Heart left ventricle (tissue), 16 donors: ENCODE data around the gene NT5DC2. TPM values are rescaled to one million over a fixed set of nuclear protein-coding genes. Genes with fewer than 3 reads are reported as not detected.

Experiments used
- ATAC-seq, 4 donors: fragments of 200-7000 bp; cut with Tn5 transposase; one replicate each; pipeline ENCODE4 v1.9.1; 2020 to 2022; ENCODE audit warnings: moderate library complexity in 4 of 4, mild to moderate bottlenecking in 3 of 4, moderate number of reproducible peaks in 1 of 4
- DNase-seq, 5 donors: peaks; one replicate each; pipeline ENCODE4 v3.0.0-alpha.2; 2020
- H3K27ac ChIP-seq, 12 donors: fragments of 200-600 bp; sonication (generic) in 4 of 12; one replicate each; pipeline versions ENCODE4 v1.5.0 to v1.8.0; 2016 to 2022; ENCODE audit warnings: mild to moderate bottlenecking in 2 of 12
- H3K27me3 ChIP-seq, 9 donors: fragments of 200-600 bp; sonication (generic) in 2 of 9; one replicate each; pipeline versions ENCODE4 v1.5.1 to v1.8.0; 2016 to 2022; ENCODE audit warnings: mild to moderate bottlenecking in 3 of 9
- H3K36me3 ChIP-seq, 9 donors: fragments of 200-600 bp; sonication (generic) in 2 of 9; one replicate each; pipeline versions ENCODE4 v1.5.0 to v1.8.0; 2018 to 2022; ENCODE audit warnings: mild to moderate bottlenecking in 2 of 9
- H3K4me1 ChIP-seq, 12 donors: fragments of 200-600 bp; sonication (generic) in 4 of 12; one replicate each; pipeline versions ENCODE4 v1.5.0 to v1.8.0; 2016 to 2022; ENCODE audit warnings: mild to moderate bottlenecking in 3 of 12
- H3K4me3 ChIP-seq, 12 donors: fragments of 200-600 bp; sonication (generic) in 4 of 12; one replicate each; pipeline versions ENCODE4 v1.5.0 to v1.8.0; 2017 to 2022; ENCODE audit warnings: mild to moderate bottlenecking in 9 of 12, moderate library complexity in 4 of 12
- H3K9me3 ChIP-seq, 12 donors: fragments of 200-600 bp; sonication (generic) in 4 of 12; one replicate each; pipeline versions ENCODE4 v1.5.0 to v1.8.0; 2016 to 2022; ENCODE audit warnings: mild to moderate bottlenecking in 1 of 12
- POLR2A ChIP-seq, 2 donors: fragments of 450-650 bp; IDR thresholded peaks; one replicate each; pipeline ENCODE4 v1.6.1; 2017; ENCODE audit warnings: antibody characterized with exemption in 2 of 2, mild to moderate bottlenecking in 2 of 2, moderate library complexity in 2 of 2
- WGBS, 4 donors: extraction: QIAGEN DNeasy Blood & Tissue Kit in 2 of 4; methylation state at CpG; one replicate each; pipeline versions ENCODE4 v1.1.5 to v1.1.7; 2013 to 2018; 5-methylcytosine and 5-hydroxymethylcytosine counted together
- intact Hi-C, 10 donors: fragments of 100-400 bp; cut with DNase I; formaldehyde crosslinking; loops; one replicate each; pipeline versions ENCODE4 v1.11.1 to v1.14.2; 2022
- polyA plus RNA-seq, 2 donors: library from polyadenylated mRNA; stranded (reverse); fragments of 200-250 nt; gene quantifications; one replicate each; pipeline ENCODE4 v1.2.3, GENCODE V29; 2013
- total RNA-seq, 9 donors: library from RNA; depleted of rRNA in 2 of 9; stranded (reverse); fragments of >200 nt in 2 of 9; fragmentation: NEBNext Ultra II Directional in 3 of 9; extraction: Animal tissue kit (Norgen Biotek cat#: 25700) in 3 of 9; gene quantifications; one replicate each; pipeline versions ENCODE4 v1.1.0 to v1.2.4, GENCODE V29; 2016 to 2023
- TF ChIP-seq, protein P1 (sequence below), 12 donors: fragments of 200-600 bp; sonication (generic) in 4 of 12; IDR thresholded peaks; one replicate each; pipeline versions ENCODE4 v1.5.0 to v1.8.0; 2018 to 2022; ENCODE audit warnings: antibody characterized with exemption in 12 of 12, mild to moderate bottlenecking in 5 of 12
- donor health status: ischemic (EF 13 %, LVEDD 7.1; RV severe dilation, severe dysfunction).
- donor health status: healthy with polysubstance abuse.
- donor health status: DM: no; HTN: yes; CAD: no.
- donor health status: DM: no; HTN: no; CAD: no.
- donor health status: ischemic (EF 25% LVEDD 6.9; RV normal size, moderate dysfunction).
- donor health status: ischemic (EF 25% LVEDD 5.7; RV mildly dilated, moderate dysfunction).
- donor health status: healthy.
- donor health status: DM: yes; HTN: yes; CAD: no.
- donor health status: ischemic (EF 35%, LVEDD 5.7; RV mildly dilated, moderate dysfunction).
- donor health status: nonischemic (EF 11% LVEDD 7.7; RV severe dilation, severe dysfunction).
- donor health status: DM: yes; HTN: yes; CAD: no.
- donor health status: PGD.
- donor health status: ischemic (EF 29% LVEDD 5.4; RV normal size, mild dysfunction).
- donor health status: nonischemic (EF 23%, LVEDD 6.1; RV moderate dilation, normal function).

The NT5DC2 gene
- total and polyA plus RNA-seq, 11 donors = 22.8 to 99.6 (median 59.7) TPM

DNA sequence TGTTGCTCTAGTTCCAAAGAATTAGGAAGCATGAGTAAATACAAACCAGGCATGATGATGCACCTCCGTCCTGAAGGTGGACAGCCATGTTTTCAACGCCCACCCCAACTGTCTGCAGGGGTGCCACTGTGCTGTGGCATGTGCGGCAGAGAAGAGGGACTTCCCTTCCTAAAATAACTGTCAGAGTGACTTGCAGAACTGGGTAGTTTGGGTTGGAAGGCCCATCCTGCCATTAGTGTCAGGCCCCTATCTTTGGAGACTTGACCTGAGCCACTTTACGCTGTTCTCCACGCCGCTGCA lies 55.9 kb downstream of the NT5DC2 start:
- ATAC-seq (no peak), DNase-seq (no peak)
- Histone ChIP-seq H3K27me3 (no peaks in the 10 kb centered on the region), H3K36me3 (peaks cover 2 to 99% (median 95%) of the 10 kb centered on the region in 9 donors), H3K4me3 (no peak overlapping the region), H3K9me3 (no peaks in the 10 kb centered on the region), H3K4me1 (peaks cover 0 to 48% (median 0%) of the 10 kb centered on the region in 12 donors), H3K27ac (no peak overlapping the region)
- WGBS, 4 donors = 83 to 95% (median 92%) methylated on average over 4 to 6 of the region's 6 CpGs
- TF ChIP-seq, protein P1, sequence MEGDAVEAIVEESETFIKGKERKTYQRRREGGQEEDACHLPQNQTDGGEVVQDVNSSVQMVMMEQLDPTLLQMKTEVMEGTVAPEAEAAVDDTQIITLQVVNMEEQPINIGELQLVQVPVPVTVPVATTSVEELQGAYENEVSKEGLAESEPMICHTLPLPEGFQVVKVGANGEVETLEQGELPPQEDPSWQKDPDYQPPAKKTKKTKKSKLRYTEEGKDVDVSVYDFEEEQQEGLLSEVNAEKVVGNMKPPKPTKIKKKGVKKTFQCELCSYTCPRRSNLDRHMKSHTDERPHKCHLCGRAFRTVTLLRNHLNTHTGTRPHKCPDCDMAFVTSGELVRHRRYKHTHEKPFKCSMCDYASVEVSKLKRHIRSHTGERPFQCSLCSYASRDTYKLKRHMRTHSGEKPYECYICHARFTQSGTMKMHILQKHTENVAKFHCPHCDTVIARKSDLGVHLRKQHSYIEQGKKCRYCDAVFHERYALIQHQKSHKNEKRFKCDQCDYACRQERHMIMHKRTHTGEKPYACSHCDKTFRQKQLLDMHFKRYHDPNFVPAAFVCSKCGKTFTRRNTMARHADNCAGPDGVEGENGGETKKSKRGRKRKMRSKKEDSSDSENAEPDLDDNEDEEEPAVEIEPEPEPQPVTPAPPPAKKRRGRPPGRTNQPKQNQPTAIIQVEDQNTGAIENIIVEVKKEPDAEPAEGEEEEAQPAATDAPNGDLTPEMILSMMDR (IDR thresholded peaks at IDR 0.05) = no peak
- no peak for TF ChIP-seq POLR2A (IDR thresholded peaks at IDR 0.05)
- intact Hi-C loops = loop anchor here in 4 of 10 donors (10.0 kb wide), 1 partner anchor 207 kb away; the partner anchor contains the start of genes GNL3 (in 4 of the 4) and PBRM1 (in 4 of the 4)

DNA sequence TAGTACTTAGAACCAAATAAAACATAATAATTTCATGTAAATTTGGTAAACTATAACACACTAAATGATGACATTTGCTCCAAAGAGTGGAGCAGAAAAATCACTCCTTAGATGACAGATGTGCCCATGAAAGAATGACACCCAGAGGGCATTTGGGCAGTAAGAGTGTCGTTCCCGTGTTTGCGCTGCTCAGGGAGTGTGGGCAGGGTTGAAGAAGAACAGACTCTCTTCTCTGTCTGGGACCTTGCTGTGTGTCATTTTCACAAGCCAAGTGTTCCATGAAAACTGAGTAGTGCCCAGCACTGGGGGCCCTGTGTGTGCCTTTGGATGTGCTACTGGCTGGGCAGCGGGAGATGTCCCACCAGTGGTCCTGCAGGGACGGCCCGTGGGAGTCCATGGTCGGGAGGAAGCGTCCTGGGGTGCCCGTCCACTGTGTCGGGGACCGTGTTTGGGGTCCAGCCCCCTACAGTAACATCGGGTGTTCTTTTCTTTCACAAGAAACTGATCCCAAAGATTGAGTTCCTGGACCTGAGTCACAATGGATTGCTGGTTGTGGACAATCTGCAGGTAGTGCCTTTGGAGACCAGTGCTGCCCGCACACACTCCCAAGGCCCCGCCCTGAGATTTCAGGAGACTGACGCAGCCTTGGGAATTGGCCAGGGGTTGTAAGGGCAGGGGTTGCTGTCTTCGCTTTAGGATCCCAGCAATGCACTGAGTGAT lies 56.4 kb downstream of the NT5DC2 start:
- Histone ChIP-seq H3K9me3 (no peaks in the 10 kb centered on the region), H3K27me3 (no peaks in the 10 kb centered on the region), H3K36me3 (peaks cover 2 to 99% (median 95%) of the 10 kb centered on the region in 9 donors), H3K4me1 (peaks cover 0 to 53% (median 5%) of the 10 kb centered on the region in 12 donors), H3K4me3 (no peak overlapping the region), H3K27ac (peak overlapping the region in 1 of 12 donors; percentile 79)
- DNase-seq = peak in 2 of 5 donors; percentile 18 to 32
- TF ChIP-seq POLR2A (IDR thresholded peaks at IDR 0.05) = no peak
- TF ChIP-seq, protein P1 (IDR thresholded peaks at IDR 0.05) = no peak
- WGBS, 4 donors = 92 to 96% (median 94%) methylated on average over 16 of the region's 16 CpGs
- ATAC-seq = no peak
- intact Hi-C loops = loop anchor here in 4 of 10 donors (10.0 kb wide), 1 partner anchor 208 kb away; the partner anchor contains the start of genes GNL3 (in 4 of the 4) and PBRM1 (in 4 of the 4)

Other genes with a start within 250 kb of the NT5DC2 start
- gene GLYCTK, start 246.0 kb downstream of the NT5DC2 start, total RNA-seq = 1 to 10 TPM; 2.6 to 8.4 (median 4.1) TPM
- gene GLYCTK, start 246.0 kb downstream of the NT5DC2 start, polyA plus RNA-seq = 1 to 10 TPM; 4.7 to 6.4 TPM
- 1 to 10 TPM in 8 of 9 donors, under 1 TPM in 1; 0.95 to 6.6 (median 2.8) TPM for gene DNAH1, start 217.5 kb downstream of the NT5DC2 start, total RNA-seq
- 1 to 10 TPM; 1.2 to 3.8 TPM for gene DNAH1, start 217.5 kb downstream of the NT5DC2 start, polyA plus RNA-seq
- gene BAP1, start 123.8 kb downstream of the NT5DC2 start, total RNA-seq = 10 to 100 TPM; 50.0 to 75.9 (median 55.1) TPM
- gene BAP1, start 123.8 kb downstream of the NT5DC2 start, polyA plus RNA-seq = 10 to 100 TPM; 40.3 to 78.9 TPM
- gene PHF7, start 123.2 kb downstream of the NT5DC2 start, total RNA-seq = 10 to 100 TPM; 10.8 to 27.6 (median 16.4) TPM
- 1 to 10 TPM; 4.0 to 4.2 TPM for gene PHF7, start 123.2 kb downstream of the NT5DC2 start, polyA plus RNA-seq
- gene SEMA3G, start 88.8 kb downstream of the NT5DC2 start, total RNA-seq = 10 to 100 TPM; 13.4 to 29.0 (median 14.4) TPM
- 10 to 100 TPM; 11.4 to 19.6 TPM for gene SEMA3G, start 88.8 kb downstream of the NT5DC2 start, polyA plus RNA-seq
- over 10,000 TPM in 2 of 9 donors, 1,000 to 10,000 TPM in 7; 4,301 to 15,255 (median 8,364) TPM for gene TNNC1, start 79.8 kb downstream of the NT5DC2 start, total RNA-seq
- gene TNNC1, start 79.8 kb downstream of the NT5DC2 start, polyA plus RNA-seq = over 10,000 TPM in 1 of 2 donors, 1,000 to 10,000 TPM in 1; 6,829 to 20,003 TPM
- gene NISCH, start 78.3 kb downstream of the NT5DC2 start, total RNA-seq = 10 to 100 TPM; 29.5 to 56.2 (median 43.9) TPM
- gene NISCH, start 78.3 kb downstream of the NT5DC2 start, polyA plus RNA-seq = 10 to 100 TPM; 28.8 to 30.2 TPM
- 100 to 1,000 TPM in 2 of 9 donors, 10 to 100 TPM in 7; 34.1 to 351 (median 50.6) TPM for gene STAB1, start 38.5 kb downstream of the NT5DC2 start, total RNA-seq
- gene STAB1, start 38.5 kb downstream of the NT5DC2 start, polyA plus RNA-seq = 10 to 100 TPM; 41.0 to 79.1 TPM
- 10 to 100 TPM in 8 of 9 donors, 1 to 10 TPM in 1; 2.0 to 73.0 (median 59.2) TPM for gene UQCC5, start 2.7 kb upstream of the NT5DC2 start, total RNA-seq
- 100 to 1,000 TPM in 1 of 2 donors, 10 to 100 TPM in 1; 45.2 to 113 TPM for gene UQCC5, start 2.7 kb upstream of the NT5DC2 start, polyA plus RNA-seq
- 10 to 100 TPM; 33.8 to 61.7 (median 49.5) TPM for gene PBRM1, start 152.1 kb upstream of the NT5DC2 start, total RNA-seq
- gene PBRM1, start 152.1 kb upstream of the NT5DC2 start, polyA plus RNA-seq = 10 to 100 TPM in 1 of 2 donors, 1 to 10 TPM in 1; 8.5 to 17.6 TPM
- gene GNL3, start 152.2 kb upstream of the NT5DC2 start, total RNA-seq = 10 to 100 TPM; 23.6 to 47.4 (median 29.4) TPM
- gene GNL3, start 152.2 kb upstream of the NT5DC2 start, polyA plus RNA-seq = 10 to 100 TPM; 25.4 to 85.3 TPM
- gene GLT8D1, start 171.9 kb upstream of the NT5DC2 start, total RNA-seq = 10 to 100 TPM; 22.6 to 38.7 (median 28.3) TPM
- 10 to 100 TPM; 21.7 to 39.0 TPM for gene GLT8D1, start 171.9 kb upstream of the NT5DC2 start, polyA plus RNA-seq
- gene SPCS1, start 172.2 kb upstream of the NT5DC2 start, total RNA-seq = 100 to 1,000 TPM in 2 of 9 donors, 10 to 100 TPM in 7; 72.4 to 176 (median 80.2) TPM
- gene SPCS1, start 172.2 kb upstream of the NT5DC2 start, polyA plus RNA-seq = 100 to 1,000 TPM in 1 of 2 donors, 10 to 100 TPM in 1; 48.6 to 161 TPM
- 10 to 100 TPM; 13.1 to 21.5 (median 15.2) TPM for gene NEK4, start 237.1 kb upstream of the NT5DC2 start, total RNA-seq
- gene NEK4, start 237.1 kb upstream of the NT5DC2 start, polyA plus RNA-seq = 10 to 100 TPM in 1 of 2 donors, 1 to 10 TPM in 1; 2.7 to 11.0 TPM
- under 1 TPM in 2 of 9 donors, not detected in 7; 0.21 to 0.23 TPM for gene ITIH1, start 243.7 kb upstream of the NT5DC2 start, total RNA-seq
- gene ITIH1, start 243.7 kb upstream of the NT5DC2 start, polyA plus RNA-seq = under 1 TPM in 1 of 2 donors, not detected in 1; 0.04 TPM